ENCODE data around the gene CARD14.
"Not testable (repeated sequence)": the region's sequence is repeated elsewhere in the genome, so short reads cannot be mapped to it uniquely, and the experiment has no call there.

The CARD14 gene

DNA sequence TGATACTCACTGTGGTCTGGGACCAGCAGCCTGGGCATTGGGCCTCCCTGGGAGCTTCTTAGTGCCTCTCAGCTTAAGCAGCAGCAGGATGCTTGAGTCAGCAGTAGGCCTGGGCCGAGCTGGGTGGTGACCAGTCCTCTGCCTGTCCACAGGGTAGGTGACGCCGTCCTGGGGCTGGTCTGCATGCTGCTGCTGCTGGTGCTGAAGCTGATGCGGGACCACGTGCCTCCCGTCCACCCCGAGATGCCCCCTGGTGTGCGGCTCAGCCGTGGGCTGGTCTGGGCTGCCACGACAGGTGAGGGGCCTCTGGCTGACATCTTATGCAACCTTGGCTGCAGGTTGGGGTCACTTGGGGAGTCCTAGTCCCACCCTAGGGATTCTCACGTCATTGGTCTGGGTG, 57.8 kb downstream of the CARD14 start:
- DNase-seq: no peak

DNA sequence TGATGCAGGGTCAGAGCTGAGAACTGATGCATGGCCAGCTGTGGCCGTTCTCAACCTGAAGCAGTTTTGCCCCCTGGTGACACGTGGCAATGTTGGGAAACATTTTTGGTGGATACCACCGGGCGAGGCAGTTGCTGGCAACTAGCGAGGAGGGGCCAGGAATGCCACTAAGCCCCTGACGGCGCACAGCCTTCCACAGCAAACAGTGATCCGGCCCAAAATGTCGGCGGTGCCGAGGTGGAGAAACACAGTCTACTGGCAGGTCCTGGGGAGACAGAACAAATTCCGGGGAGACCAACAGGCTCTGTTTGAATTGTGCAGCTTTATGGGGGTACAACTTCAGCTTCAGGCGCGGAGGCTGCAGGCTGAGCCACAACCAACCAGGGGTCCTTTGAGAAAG, 58.6 kb downstream of the CARD14 start:
- DNase-seq: no peak

DNA sequence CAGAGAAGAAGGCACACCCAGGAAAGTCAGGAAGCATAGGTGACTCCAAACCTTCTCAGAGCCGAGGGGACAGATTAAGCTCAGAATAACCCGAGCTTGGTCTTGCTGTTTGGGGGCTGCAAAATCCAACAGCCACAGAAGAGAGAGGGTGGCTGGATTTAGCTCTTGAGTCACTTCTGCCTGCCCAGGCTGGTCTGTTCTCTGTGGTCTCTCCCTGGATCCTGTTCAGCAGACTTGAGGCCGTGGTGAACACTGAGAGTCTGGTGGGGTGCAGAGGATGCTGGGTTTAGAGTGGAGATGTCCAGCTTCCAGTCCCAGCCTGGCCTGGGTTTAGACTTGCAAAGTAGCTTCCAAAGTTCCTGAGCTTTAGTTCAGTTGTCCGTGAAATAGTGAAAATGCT, 59.2 kb downstream of the CARD14 start:
- no peak for DNase-seq

DNA sequence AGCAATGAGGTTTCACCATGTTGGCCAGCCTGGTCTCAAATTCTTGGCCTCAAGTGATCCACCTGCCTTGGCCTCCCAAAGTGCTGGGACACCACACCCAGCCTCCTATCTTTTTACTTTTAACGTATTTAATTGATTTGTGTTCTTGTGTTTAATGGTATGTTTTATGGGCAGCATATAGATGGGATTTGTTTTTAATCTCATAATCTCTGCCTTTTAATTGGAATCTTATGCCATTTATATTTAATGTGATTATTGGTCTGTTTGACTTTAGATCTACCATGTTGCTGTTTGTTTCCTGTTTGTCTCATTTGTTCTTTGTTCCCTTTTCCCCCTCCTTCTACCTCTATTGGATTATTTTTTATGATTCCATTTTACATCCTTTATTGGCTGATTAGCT, 62.6 kb downstream of the CARD14 start:
- no peak for DNase-seq

DNA sequence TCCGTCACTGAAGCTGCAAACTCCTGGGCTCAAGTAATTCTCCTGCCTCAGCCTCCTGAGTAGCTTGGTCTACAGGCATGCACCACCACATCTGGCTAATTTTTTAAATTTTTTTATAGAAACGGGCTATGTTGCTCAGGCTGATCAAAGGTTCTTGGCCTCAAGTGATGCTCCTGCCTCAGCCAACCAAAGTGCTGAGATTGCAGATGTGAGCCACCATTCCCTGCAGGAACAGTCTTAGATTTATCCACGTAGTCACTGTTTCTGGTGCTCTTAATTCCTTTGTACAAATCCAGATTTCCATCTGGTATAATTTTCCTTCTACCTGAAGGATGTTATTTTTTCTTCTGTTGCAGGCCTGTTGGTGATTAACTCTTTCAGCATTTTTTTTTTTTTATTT, 63.4 kb downstream of the CARD14 start:
- no peak for DNase-seq

DNA sequence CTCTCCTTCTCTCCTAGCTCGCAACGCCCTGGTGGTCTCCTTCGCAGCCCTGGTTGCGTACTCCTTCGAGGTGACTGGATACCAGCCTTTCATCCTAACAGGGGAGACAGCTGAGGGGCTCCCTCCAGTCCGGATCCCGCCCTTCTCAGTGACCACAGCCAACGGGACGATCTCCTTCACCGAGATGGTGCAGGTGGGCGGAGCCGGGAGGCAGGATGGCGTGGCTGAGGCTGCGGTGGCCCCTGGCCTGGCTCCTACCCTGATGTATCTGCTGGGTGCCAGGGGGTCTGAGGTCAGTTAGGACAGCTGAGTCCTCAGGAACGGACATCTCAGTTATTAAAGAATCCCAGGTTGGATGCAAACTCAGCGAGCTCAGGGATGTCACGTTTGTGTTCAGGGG, 67.1 kb downstream of the CARD14 start:
- no peak for DNase-seq

DNA sequence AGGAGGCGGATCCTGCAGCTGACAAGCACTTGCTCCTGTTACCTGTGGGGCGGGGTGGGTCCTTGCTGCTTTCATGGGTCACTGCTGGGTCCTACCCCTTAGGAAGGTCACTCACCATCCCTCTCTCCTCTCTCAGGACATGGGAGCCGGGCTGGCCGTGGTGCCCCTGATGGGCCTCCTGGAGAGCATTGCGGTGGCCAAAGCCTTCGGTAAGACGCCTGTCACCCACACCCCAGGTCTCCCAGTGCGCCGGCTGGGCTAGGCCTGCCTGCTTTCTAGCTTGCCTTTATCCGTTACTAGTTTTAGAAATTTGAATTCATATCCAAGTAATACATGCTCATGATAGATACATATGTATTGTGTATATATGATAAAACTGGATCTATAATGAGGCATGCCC, 67.6 kb downstream of the CARD14 start:
- DNase-seq: no peak

DNA sequence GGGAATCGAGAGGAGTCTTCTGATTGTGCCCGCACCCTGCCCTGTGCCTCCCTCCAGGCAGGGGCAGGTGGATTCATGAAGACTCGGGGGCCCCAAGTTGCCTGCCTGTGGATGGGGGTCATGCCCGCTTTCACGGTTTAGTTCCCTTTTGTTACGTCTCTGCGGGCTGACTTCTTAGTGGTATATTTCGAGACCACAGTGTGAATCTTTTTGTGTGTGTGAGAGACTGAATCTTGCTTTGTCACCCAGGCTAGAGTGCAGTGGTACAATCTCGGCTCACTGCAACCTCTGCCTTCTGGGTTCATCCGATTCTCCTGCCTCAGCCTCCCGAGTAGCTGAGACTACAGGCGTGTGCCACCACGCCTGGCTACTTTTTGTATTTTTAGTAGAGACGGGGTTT, 72.7 kb downstream of the CARD14 start:
- no peak for DNase-seq

DNA sequence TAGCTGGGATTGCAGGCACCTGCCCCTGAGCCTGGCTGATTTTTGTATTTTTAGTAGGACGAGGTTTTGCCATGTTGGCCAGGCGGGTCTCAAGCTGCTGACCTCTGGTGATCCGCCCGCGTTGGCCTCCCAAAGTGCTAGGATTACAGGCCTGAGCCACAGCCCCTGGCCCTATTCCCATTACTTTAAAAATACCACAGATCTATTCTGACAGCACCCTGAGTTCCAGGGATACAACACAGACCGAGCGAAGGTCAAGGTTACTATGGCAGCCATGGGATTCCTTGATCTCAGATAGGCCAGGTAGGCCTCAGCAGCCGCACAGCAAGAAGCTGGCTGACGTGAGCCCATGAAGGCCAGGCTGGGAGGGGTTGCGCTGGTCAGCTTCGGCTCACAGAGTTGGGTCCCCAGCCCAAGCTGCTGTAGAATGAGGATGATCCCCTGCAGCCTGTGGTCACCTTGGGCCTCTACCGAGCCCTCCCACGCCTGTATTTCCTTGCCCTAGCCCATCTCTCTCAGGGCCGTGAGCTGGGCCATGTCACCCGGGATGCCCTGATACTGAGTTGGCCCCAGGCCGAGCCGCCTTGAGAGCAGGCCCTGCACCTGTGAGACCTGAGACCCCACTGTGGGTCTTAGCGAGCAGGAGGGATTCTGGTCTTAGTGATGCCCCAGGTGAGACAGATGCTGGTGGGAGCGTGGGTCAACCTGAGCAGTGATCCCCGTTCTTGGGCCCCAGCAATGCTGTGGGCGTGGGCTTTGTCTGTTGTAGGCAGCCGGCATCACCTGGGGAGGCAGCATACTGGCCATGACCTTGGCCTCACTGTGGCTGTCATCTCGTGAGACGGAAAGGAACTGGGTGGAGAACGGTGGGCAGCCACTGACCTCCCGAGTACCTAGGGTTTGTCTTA, 74.0 kb downstream of the CARD14 start:
- DNase-seq: no peak

DNA sequence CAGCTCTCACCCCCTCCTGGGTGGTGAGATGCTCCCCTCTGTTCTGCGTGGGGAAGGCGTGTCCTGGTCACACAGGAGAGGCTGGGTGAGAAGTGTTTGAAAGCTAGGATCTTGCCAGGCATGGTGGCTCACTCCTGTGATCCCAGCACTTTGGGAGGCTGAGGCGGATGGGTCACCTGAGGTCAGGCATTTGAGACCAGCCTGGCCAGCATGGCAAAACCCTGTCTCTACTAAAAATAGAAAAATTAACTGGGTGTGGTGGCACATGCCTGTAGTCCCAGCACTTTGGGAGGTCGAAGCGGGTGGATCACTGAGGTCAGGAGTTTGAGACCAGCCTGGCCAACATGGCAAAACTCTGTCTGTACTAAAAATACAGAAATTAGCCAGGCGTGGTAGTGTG, 74.6 kb downstream of the CARD14 start:
- DNase-seq: not testable (repeated sequence)

DNA sequence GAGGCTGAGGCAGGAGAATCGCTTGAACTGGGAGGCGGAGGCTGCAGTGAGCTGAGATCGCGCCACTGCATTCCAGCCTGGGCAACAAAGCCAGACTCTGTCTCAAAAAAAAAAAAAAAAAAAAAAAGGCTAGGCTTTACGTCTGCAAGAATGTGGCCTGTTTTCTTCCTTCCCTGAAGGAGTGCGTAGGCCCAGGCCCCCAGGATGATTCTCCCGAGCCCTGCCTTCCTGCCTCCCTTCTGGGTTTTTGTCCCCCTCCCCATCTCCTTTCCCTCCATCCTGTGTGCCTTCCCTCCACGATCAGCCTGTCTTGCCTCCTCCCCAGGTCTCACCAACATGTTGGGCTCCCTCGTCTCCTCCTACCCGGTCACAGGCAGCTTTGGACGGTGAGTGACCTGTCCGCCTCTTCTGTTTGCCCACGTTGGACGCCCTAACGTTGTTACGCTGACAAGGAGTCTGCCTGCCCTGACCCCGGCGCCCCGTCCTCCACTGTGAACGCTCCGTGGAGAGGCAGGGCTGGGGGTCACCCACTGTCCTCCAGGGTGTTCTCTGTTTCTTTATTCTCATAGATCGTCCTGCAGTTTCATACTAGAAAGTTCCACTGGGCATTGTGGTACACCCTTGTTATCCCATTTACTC, 75.2 kb downstream of the CARD14 start:
- DNase-seq: no peak

DNA sequence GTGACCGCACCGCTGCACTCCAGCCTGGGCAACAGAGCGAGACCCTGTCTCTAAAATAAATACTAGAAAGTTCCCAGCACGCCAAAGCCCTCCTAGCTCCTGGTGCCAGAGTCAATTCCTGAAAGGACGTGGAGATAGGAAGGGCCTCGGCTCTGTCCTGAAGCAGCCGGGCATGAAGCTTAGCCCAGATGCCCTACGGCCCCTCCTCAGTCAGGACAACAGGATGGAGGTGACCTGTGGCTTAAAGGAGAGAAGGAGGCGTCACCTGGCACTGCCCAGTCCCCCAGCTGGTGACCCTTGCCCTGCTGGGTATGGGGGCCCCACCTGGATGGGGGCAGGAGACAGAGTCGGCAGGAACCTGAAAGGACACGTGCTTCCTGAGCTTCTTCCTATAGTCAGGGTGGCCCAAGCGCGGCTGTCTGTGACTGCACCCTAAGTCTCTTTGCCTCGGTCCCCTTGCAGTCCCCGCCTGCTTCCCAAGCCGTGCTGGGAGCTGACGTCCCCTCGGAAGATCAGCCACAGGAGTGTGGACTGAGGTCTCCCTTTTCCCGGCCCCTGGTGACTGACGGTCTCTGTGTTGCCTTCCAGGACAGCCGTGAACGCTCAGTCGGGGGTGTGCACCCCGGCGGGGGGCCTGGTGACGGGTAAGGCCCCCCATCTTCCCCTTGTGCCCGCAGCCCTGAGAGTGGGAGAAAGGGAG, 75.9 kb downstream of the CARD14 start:
- no peak for DNase-seq

DNA sequence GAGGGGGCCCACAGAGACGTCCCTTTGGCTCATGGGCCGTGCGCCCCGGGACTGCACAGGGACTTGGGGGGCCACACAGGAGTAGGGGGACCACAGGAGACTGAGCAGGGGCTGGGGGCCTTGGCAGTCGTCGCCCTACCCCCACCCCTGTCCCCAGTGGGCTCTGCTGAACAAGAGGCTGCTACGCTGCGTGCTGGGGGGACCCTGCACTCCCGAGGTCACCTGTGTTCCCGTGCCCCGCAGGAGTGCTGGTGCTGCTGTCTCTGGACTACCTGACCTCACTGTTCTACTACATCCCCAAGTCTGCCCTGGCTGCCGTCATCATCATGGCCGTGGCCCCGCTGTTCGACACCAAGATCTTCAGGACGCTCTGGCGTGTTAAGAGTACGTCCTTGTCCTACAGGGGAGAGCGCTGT, 76.4 kb downstream of the CARD14 start:
- DNase-seq: no peak

DNA sequence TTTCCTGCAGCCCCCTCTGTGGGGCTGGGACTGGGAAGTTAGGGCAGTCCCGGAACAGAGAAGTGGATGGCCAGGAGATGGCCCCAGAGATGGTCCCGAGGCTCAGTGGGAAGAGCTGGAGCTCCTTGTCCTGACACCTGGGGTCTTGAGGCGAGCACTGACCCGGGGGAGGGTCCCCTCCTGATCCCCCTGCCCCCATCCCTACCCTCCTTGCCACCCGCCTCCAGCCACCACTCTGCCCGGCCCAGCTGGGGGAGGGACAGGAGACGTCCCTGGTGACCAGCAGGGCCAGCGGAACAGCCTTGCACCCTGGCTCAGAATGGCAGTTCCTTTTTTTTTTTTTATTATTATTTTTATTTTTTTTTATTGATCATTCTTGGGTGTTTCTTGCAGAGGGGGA, 76.9 kb downstream of the CARD14 start:
- DNase-seq: no peak

DNA sequence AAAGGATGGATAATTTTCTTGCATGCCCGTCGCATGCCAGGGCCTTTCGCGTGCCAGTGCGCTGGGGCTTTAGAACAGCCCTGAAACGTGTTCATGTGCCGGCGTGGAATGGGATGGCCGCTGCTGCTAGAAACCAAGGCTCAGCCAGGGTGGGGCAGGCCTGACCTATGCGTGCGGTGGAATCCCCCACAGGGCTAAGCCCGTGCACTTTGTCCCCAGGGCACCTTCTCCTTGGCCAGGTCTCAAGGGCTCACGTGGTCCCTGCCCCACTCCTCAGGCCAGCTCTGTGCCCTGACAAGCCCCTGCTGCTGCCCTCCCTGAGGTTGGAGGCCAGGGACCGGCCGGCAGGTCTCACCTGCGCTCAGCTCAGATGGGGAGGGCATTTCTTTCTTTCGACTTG, 77.7 kb downstream of the CARD14 start:
- no peak for DNase-seq

DNA sequence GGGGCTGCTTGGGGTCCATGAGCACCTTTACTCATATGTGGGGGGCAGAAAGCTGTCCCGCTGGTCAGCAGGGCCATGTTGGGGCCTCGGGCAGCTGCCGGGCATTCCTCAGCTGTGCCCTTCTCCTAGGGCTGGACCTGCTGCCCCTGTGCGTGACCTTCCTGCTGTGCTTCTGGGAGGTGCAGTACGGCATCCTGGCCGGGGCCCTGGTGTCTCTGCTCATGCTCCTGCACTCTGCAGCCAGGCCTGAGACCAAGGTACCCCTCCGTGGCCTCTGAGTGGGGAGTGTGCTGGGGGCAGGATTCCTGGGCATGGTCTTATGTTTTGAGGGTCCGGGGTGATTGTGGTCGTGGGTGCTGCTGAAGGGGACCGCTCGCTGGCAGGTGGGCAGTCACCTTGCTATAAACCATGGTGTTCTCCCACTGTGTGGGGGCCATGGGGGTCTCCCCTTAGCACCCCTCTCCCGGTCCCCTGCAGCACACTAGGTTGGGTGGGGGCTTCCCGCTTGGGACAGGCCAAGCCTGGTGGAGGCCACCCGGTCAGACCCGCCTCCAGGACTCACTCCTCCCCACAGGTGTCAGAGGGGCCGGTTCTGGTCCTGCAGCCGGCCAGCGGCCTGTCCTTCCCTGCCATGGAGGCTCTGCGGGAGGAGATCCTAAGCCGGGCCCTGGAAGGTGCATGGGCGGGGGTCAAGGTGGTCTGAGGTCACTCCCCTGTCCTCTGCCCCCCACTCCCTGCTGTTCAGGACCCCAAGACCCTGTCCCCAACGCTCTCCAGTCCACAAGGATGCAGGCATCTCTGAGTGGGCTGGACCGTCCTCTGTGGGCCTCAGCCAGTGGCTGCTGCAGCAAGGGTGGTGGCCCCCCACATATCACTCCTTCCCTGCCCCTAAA, 78.4 kb downstream of the CARD14 start:
- no peak for DNase-seq

DNA sequence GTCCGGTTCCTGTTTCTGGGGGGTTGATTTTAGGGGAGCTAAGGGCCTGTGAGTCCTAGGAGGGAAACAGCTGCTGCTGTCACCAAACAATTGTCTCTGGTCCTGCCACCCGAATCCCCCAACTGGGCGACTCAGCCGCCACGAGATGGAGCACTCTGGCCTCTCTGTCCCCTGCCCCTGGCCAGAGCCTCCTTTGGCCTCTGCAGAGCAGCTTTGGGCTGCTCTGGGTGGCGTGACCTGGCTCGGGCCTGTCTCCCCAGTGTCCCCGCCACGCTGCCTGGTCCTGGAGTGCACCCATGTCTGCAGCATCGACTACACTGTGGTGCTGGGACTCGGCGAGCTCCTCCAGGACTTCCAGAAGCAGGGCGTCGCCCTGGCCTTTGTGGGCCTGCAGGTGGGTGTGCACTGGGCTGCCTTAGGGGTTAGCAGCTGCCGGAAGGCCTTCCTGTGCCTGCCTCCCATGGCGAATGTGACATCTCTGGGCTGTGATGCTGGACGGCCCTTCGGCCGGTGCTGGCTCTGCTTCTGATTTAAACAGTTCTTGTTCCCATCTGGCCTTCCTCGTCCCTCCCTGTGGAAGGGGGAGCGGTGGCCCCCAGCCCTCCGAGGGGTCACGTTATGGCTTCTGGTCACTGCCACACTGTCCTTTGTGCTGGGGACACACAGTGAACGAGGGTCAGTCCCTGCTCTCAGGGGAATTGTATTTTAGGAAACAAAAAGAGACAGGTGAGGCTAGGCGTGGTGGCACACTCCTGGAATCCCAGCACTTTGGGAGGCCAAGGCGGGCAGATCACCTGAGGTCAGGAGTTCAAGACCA, 79.3 kb downstream of the CARD14 start:
- no peak for DNase-seq

DNA sequence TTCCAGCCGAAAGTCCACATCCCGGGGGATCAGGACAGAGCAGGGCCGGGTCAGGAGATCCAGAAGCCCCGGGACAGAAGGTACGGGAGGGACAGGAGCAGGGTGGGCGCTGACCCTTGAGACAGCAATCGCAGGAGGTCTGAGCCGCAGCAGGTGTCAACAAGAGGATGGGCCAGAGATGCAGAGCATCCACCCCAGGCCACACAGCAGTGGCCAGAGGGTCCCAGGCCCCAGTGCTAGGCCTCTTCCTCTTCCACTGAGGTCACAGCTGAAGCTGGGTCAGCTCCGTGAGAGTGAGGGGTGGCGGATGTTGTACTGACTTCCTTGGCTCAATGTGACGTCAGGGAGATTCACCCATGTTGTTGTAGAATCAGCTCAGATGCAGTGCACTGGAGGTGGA, 82.1 kb downstream of the CARD14 start:
- DNase-seq: no peak

DNA sequence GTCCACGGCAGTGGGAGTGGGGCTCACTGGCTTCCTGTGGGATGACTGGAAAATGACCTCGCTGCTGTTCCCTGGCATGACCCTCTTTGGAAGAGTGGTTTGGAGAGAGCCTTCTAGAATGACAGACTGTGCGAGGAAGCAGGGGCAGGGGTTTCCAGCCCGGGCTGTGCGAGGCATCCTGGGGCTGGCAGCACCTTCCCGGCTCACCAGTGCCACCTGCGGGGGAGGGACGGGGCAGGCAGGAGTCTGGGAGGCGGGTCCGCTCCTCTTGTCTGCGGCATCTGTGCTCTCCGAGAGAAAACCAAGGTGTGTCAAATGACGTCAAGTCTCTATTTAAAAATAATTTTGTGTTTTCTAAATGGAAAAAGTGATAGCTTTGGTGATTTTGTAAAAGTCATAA, 83.0 kb downstream of the CARD14 start:
- no peak for DNase-seq

DNA sequence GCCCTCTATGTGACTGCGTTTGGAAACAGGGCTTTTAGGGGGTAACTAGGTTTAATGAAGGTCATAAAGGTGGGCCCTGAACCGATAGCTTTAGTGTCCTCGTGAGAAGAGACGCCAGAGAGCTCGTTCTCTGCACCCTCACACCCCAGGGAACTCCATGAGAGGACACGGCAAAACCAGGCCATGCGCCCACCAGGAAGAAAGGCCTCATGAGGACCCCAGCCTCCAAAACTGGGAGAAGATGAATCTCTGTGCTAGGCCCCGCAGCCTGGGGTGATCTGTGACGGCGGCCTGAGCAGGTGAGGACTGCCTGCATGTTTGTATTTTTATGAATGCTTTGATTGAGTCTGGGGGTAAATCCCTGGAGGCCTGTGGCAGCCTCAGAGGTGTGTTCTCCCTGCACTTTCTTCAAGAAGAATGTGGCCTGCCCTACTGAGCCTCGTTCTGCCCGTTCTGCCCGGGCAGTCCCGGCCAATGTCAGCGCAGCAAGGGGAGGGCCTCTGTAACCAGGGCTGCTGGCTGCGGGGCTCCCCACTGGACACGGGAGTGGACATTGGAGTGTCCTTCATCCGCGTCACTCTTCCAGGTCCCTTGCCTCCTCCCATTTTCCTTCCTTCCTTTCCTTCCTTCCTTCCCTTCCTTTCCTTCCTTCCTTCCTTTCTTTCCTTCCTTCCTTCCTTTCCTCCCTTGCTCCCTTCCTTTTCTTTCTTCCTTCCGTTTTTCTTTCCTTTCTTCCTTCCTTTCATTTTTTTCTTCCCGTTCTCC, 84.0 kb downstream of the CARD14 start:
- DNase-seq: no peak

Measured in T1000 (cell line).